MM.1S (cell line): Measurements from ENCODE around the gene PLD3.

Source experiments
- CTCF ChIP-seq: fragments of 300-600 bp; sonication (generic); IDR thresholded peaks from 2 replicates; pipeline ENCODE4 v1.5.1; 2016; ENCODE audit warnings: antibody characterized with exemption, low read length, mixed read lengths
- EZH2phosphoT487 ChIP-seq: fragments of 300-600 bp; sonication (generic); IDR thresholded peaks from 2 replicates; pipeline ENCODE4 v1.6.1; 2018; ENCODE audit warnings: antibody characterized with exemption, low read length

- TF ChIP-seq CTCF (no peak), EZH2phosphoT487 (no peak)
Measured at GRCh38 chr19:40418040-40418439, 69.5 kb downstream of the PLD3 start.
